Activated CD4-positive, alpha-beta T cell treated with anti-CD3 and anti-CD28 coated beads, Interleukin-10, Interleukin-2, amounts not matched to agents 100 ng/mL and 50 ng/mL, durations not matched to agents 16 hours and 8 hours (primary cell): ENCODE data around the gene SPINK4.

Experiments
- DNase-seq: peaks from one replicate; pipeline ENCODE4 v3.0.0-alpha.2; 2020

SPINK4 gene

DNA sequence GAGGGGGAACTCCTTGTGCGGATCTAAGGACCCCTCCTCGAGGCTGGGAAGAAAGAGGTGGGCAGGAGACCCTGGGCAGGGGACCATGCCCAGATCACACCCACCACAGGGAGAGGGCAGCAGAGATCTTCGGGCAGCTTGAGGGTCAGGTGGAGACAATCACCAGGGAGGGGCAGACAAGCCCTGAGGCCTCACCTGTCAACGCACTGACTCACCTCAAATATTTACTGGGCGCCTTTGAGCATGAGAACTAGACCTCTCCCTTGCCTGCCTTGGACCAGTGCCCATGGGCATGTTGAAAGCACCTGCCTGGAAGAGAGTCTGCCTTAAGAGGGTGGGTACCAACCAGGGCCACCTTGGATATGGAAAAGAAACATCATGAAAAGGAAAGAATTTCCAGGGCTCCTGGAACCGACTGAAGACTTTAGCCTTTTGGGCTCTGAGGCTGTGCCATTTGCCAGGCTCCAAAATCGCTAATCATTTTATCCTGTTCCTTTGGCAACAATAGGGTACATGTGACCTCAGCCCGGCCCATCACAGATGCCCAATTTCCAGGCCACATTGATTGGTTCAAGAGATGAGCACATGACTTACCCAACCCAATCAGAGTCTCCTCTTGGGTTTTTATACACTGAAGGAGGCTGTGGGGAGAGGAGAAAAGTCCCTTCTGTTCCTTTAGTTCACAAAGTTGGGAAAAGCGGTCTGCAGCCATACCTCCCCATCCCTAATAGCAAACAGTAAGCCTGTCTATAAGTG is 10.4 kb upstream of the SPINK4 start:
- no peak for DNase-seq

DNA sequence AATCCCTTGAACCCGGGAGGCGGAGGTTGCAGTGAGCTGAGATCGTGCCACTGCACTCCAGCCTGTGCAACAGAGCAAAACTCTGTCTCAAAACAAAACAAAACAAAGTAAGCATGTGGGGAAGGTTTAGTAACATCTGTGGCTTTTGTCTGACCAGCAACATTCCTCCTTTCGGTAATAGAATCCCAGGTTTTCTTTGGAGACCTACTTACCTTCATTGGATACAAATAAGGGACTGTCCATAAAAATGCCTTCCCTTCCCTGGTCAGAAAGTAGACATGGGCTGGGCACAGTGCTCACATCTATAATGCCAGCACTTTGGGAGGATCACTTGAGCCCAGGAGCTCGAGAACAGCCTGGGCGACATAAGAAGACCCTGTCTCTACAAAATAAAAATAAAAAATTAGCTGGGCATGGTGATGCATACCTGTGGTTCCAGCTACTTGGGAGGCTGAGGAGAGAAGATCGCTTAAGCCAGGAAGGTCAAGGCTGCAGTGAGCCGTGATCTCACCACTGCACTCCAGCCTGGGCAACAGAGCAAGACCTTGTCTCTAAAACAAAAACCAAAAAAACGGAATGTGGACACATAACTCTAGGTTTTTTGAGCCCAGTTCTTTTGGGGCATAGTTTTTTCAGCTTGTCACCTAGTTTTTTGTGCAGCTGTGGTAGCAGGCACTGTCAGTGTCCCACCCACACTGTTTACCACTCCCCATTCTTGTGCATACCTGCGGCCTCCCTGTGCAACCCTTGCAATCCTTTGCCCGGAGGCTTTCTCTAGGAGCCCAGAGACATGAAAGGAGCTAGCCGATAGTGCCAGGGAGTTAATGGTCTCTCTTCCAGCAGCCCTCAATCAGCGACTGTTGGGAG is 9.0 kb upstream of the SPINK4 start:
- no peak for DNase-seq

DNA sequence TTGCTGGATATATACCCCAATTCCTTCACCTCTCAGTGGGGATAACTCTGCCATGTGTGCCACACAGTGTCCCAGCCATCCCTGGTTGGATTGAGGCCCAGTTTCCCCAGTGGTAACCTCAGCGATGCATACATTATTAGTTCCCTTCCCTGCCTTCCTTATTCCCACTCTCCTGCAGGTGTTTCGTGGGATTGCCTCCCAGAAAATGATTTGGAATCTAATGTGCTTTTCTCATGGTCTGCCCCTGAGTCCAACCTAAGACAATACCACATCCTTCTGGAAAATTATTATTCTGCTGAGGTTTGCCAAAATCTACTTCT is 8.4 kb upstream of the SPINK4 start:
- DNase-seq = no peak

DNA sequence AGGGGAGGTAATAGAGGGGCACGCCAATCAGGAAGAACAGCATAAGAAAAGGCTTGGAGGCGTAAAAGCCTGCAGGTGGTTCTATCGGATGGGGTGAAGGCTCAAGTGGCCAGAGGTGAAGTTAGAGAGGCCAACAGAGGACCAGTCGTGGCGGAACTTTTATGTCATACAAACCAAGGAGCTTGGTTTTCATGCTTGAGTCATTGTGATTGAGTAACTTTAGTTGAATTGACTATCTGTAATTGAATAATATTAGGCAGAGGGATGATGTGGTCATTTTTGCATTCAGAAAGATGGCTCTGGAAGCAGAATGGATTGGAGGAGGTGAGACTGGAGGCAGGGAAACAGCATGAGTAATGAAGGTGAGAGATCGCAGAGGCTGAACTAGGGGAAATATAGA is 7.2 kb upstream of the SPINK4 start:
- DNase-seq = no peak

DNA sequence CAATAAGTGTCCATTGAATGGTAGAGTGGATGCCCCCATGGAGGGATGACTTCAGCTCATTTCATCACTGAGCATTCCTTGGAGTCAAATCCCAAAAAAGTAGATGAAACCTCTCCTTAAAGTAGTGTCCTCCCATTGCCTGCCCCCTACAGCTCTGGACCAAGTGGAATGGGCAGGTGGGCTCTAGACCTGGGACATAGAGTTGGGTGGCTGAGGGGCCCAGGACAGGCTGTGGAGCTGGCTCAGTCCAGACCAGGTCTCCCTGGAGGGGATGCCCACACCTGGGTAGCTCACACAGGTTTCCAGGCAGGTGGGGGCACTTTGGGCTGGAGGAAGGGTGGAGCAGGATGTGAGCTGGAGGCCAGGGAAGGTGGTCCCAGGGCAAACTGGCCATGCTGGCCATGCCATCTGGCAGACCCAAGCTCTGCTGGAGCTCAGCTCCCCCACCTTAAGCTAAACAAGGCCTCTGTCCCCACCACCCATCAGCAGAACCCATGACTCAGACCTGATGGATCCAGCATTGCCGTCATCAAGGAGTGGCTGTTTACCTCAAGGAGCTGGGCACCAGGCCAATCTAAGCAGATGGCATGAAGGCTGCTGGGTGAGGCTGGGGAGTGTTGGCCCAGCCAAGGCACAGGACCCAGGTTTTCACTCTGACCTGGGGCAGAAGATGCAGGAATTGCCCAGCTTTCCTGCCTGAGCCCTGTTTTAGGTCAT is 6.2 kb upstream of the SPINK4 start:
- no peak for DNase-seq

DNA sequence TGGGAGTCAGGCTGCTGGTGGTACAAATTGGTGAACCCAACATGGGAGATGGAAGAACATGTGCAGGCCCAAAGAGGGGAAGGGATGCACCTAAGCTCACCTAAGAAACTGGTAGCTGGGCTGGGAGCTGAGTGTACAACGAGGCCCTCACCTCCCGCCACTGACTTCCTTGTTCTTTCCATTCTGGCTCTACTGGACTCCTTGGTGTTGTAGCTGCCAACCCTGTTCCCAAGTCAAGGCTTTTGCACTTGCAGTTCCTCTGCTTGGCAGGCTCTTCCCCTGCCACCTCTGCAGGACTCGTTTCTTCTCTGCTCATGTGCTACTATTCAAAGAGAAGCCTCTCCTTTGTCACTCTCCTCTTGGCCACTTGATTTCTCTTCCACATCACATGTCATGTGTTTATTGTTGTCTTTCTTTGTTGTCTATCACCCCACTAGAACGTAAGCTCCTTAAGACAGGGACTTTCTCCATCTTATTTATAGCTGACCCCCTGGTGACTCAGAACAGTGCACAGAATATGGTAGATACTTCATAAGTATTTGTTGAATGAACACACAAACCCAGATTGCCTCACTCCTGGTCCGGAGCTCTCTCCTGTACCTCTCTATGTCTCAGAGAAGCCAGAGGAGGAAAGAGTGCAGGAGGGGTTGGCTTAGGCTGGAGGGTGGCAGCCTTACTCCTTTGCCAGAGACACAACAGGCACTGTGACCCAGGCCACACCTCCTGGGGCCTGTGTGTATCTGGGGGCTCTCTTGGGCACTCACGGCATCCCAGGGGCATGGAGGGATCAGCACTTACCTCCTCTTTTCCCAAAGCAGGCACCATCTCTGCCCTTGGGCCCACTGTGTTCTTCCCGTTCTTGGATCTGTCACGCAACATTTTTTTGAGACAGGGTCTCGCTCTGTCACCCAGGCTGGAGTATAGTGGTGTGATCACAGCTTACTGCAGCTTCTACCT is 5.2 kb upstream of the SPINK4 start:
- DNase-seq = no peak

DNA sequence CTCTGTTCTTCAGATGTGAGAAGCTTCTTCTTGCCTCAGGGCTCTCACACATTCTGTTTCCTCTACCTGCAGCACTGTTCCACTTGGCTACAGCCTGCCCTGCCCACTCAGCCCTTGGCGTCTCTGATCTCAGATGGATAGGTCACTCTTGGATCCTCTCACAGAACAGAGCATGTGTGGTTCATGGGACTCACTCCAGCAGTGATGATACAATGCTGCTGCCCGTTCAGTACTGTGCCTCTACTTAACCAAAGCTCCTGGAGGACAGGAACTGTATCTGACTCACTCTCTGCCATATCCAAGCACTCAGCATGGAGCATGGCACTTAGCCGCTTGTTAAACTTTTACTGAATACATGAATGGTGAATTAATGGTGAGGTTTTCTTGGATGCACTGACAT is 3.4 kb upstream of the SPINK4 start:
- no peak for DNase-seq

DNA sequence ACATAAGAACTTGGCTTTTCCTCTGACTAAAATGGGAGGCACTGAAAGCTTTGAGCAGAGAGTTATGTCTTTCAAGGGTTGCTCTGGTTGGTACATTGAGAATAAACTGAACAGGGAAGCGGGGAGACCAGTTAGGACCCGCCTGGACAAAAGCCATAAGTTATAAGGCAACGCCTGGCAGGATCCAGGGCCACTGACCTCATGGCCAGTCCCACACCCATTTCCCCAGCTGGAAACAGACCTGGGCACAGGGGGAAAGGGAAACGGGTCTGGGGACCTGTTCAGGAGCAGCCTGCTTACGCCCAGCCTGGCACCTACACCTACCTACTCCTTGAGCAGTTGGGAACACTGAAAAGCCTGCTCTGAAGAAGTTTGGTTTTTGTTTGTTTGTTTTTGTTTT is 1.3 kb downstream of the SPINK4 start:
- DNase-seq = no peak

DNA sequence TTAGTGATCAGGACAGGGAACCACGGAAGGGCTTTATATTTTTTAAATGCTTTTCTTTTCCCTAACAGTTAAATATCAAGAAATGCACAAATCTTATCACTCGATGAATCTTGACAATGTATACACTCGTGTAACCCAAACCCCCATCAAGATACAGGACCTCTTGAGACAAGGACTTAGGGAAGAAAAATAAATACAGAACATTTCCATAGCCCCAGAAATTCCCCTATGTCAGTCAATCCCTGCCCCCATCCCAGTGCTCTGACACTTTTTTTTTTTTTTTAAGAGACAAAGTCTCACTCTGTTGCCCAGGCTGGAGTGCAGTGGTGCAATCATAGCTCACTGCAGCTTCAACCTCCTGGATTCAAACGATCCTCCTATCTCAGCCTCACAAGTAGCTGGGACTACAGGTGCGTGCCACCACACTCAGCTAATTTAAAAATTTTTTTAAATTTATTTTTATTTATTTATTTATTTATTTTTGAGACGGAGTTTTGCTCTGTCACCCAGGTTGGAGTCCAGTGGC is 2.7 kb downstream of the SPINK4 start:
- no peak for DNase-seq

DNA sequence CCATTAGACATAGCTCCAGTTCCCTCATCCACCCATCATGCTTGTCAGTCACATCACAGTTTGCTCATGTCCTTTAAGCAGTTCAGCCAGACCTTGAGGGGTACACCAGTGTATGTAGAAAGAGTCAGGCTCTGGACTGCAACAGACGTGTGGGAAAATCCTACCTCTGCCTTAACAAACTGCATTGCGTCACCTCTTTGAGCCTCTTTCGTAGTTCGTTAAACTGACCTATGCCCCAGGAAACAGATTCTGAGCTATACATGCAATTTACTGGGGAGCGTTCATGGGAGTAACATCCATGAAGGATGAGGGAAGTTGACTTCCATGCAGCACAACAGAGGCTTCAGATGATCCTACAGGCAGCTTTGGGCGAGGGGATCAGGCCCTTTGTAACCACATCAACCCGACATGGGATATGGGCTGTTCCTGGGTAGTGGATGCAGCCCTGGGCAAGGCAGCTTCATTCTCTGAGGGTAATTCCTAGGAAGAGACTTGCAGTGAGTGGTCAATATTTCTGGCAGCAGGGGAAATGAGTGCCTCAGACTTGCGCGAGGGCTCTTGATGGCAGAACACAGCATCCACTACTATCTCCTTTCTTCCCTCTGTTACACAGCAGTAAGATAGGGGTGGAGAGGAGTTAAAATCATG is 4.3 kb downstream of the SPINK4 start:
- no peak for DNase-seq

DNA sequence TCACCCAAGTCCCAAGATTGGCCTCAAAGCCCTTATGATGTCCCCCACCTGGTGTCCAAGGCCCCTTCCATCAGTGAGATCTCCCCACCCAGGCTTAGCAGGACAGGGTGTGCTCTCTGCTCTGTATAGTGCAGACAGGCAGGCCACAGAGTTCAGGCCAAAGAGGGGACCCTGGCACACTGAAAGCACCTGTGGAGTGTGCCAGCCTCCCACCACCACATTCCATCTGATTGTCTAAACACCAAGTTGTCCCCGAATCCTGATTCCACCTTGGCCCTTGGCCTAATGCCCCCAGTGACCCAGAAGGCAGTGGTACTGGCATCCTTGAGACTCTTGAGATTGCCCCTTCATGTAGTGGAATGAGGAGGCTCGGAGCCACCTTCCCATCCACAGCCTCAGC is 5.4 kb downstream of the SPINK4 start:
- DNase-seq = no peak

DNA sequence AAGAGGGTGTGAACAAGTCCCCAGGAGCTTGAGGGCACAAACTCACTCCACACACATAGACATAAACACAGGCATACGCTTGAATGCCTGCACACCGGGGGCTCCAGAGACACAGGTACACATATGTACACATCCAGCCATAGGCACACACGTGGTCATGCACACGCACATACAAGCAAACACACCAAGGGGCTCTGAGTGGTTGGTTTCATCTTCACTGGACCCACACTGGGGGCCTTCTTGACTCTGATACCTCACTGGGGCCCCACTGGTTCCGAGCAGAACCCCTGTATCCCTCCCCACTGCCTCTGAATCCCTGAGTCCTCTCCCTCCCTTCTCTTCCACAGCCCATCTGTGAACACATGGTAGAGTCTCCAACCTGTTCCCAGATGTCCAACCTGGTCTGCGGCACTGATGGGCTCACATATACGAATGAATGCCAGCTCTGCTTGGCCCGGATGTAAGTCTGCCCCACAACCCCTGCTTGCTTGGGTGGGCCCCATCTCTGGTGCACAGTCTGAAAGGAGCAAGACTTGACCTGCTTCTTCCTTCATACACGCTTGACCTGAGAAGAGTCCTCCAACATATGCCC is 6.4 kb downstream of the SPINK4 start:
- no peak for DNase-seq

DNA sequence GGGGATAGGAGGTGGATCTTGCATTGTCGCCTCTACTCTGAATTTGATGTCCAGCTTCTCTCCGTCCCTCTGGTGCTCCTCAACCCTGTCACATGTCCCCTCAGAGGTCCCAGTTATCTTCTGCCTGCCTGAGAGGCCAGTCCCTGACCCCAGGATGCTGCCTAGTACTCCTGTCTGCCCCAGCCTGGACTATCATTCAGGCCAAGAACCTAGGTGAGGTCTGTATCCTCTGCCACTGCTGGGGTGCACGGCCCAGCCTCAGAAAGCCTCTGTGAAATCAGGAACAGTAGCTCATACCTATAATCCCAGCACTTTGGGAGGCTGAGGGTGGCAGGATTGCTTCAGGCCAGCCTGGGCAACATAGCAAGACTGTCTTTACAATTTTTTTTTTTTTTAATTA is 8.6 kb downstream of the SPINK4 start:
- no peak for DNase-seq

DNA sequence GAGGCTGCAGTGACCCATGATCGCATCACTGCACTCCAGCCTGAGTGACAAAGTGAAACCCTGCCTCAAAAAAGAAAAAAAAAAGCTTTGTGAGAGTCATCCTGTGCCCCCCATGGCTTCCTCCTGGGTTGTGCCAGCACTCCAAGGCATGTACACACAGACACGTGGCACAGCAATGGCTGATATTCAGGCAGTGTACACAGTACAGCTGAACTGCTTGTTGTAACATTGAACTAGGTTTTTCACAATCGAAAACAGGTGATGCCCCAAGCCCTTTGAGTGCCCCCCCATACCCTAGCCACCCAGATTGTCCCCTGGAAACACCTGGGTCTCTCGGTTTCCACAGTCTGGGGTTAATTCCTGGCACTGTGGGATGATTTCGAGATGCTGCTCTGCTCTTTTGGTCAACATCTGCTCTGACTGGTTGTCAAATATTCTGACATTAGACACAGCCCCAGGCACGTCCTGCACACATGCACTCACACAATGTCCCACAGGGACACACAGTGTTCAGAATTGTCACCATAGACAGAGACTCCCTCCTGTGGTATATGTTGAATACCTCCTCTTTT is 9.2 kb downstream of the SPINK4 start:
- DNase-seq = no peak

DNA sequence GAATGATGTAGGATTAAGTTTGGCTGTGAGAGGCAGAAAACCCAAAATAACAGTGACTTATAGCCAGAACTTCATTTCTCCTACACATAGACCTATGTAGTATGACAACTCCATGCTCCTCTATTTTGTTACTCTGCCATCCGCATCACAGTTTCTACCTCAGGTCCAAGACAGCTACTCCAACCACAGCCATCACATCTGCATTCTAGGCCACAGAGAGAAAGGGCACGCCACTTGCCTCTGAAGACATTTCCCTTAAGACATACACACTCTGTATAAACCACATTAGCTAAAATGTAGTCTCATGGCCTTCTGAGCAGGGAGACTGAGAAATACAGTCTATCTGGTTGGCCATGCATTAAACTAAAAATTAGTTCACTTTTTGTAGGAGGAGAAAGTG is 10.0 kb downstream of the SPINK4 start:
- no peak for DNase-seq

DNA sequence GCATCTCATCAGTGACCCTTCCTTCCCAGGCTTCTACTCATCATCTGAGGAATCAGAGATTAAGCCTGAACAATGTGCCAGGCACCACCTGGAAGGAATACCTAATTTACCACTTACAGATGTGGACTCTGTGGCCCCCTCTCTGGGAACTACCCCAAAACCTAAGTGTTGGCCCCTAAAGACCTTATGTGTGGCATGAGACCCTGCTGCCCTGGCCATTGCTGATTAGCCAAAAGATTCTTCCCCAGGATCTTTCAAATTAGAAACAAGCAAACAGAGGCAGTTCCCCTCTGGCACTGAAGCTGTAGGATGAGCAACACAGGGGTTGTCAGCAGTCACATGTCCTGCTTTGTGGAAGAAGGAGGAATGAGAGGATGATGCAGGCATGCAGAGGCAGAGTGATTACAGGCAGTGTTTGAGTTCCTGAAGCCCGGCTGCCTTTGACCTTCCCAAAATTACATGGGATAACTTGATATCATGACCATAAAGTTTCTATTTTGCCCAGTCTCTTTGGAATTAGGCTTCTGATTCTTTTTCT is 10.6 kb downstream of the SPINK4 start:
- no peak for DNase-seq

DNA sequence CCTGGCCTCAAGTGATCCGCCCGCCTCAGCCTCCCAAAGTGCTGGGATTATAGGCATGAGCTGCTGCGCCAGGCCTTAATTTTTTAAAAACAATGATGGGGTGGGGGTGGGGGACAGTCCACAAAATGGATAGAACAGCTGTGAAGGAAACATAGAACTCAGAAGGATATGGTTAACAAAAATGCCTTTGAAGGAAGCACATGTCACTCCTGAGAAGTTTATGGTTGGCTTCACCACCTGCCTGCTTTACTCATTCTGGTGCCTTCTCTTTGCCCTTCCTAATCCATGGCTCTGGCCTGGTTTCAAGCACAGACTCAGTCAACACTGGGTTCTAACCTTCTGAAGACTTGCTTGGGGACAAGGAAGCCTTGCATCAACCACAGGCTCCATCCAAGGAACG is 14.2 kb downstream of the SPINK4 start:
- DNase-seq = no peak

DNA sequence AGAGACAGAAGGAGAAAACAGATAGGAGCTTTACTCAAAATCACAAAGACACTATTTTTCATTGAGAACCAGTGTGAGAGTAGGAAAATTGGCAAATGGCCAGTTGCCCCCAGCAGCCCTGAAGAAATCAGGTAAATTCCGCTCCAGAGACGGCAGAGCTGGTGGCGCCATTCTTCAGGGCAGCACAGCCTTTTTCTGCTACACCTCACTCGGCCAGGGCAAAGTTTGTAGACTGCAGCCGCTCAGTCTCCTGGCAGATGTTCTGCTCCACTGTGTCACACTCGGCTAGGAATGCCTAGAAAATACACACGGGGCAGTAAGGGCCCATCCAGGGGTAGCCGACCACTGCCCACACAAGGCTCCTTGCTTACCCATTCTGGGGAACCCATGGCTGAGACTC is 15.0 kb downstream of the SPINK4 start:
- DNase-seq = no peak

DNA sequence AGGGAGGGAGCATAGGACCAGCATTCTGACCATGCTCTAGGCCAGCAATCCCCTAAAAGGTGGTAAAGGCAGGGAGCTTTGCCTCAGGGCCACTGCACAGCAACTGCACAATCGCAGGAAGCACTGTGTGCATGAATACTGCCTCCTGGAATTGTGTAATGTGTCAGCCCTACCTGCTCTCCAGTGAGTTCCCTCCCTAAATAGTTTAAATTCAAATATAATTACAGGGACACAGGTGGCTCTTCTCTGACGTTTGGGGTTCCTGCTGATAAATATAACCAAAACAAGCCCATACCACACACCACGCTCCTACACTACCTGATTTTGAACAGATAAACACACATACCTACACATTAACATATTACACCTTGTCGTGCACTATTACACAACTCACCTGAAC is 15.5 kb downstream of the SPINK4 start:
- no peak for DNase-seq

DNA sequence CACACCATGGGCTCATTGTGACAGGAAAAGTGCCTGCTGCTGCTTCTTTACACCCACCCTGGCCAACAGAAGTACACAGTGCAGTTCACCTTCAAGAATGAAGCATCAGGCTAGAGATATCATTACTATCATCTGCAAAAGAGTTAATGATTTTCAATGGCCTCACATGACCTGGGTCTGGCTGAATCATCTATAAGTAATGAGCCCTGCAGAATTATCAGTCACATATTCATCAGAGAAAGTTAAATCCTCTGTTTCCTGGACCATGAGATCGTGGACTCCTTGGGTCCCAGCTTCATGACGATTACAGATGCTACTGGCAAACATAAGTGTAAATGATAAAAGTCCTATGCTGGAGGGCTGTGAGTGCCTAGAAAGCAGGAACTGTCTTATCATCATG is 16.3 kb downstream of the SPINK4 start:
- DNase-seq = no peak

DNA sequence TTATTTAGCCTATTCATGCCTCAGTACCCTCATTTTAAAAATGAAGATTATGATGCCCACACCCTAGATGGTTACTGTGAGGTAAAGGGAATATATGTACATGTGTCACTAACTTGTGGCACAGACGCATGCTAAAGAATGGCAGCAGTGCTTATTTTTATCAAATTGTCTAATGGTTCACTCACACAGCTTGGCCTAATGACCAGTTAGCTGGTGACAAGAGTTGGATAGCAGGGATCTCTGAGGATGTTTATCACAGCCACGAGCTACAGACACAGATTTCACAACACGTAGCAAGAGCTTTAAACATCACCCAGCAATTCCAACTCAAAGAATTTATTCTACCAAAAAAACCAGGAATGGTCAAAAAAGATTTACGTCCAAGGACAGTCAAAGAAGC is 17.3 kb downstream of the SPINK4 start:
- no peak for DNase-seq
